BE2C (cell line): ENCODE measurements around the gene FREM2.

ENCODE experiments used
- DNase-seq: peaks from one replicate; pipeline ENCODE4 v3.0.0-alpha.2; 2020
- H3K27me3 ChIP-seq: fragments of 250-450 bp; sonication (Bioruptor Pico); 2 replicates; pipeline ENCODE4 v1.5.1; 2020; ENCODE audit warnings: mild to moderate bottlenecking
- H3K36me3 ChIP-seq: fragments of 250-450 bp; sonication (Bioruptor Pico); 2 replicates; pipeline ENCODE4 v1.5.1; 2020; ENCODE audit warnings: mild to moderate bottlenecking
- H3K4me1 ChIP-seq: fragments of 250-450 bp; sonication (Bioruptor Pico); 2 replicates; pipeline ENCODE4 v1.5.1; 2020
- H3K4me3 ChIP-seq: 2 replicates; pipeline ENCODE4 v1.5.1; 2011; ENCODE audit warnings: low read depth, low read length
- H3K9me3 ChIP-seq: fragments of 250-450 bp; sonication (Bioruptor Pico); 2 replicates; pipeline ENCODE4 v1.5.1; 2020
- TF ChIP-seq, protein P1 (sequence below): IDR thresholded peaks from 2 replicates; pipeline ENCODE4 v1.5.1; 2012; ENCODE audit warnings: mild to moderate bottlenecking, low read depth, low read length

Gene FREM2

DNA sequence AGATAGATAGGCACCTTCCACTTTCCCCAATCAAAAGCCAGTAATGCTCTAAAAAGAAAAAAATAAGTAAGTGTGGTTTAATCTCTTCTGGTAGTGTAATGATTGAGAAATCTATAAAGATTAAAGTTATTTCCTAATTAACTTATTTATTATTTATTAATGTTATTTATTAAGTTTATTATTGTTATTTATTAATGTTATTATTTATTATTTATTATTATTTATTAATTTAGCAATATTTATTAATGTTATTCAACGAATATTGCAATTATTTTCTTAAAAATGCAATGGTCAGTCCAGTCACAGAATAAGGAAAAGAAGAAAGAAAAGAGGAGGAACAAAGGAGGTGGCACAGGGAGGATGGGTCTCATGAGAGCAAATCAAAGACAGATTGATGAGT lies 100.7 kb downstream of the FREM2 start:
- Histone ChIP-seq H3K27me3 (peaks cover 4% of the 10 kb centered on the region), H3K36me3 (no peaks in the 10 kb centered on the region), H3K4me3 (no peak overlapping the region), H3K9me3 (no peaks in the 10 kb centered on the region), H3K4me1 (no peaks in the 10 kb centered on the region)
- TF ChIP-seq, protein P1, sequence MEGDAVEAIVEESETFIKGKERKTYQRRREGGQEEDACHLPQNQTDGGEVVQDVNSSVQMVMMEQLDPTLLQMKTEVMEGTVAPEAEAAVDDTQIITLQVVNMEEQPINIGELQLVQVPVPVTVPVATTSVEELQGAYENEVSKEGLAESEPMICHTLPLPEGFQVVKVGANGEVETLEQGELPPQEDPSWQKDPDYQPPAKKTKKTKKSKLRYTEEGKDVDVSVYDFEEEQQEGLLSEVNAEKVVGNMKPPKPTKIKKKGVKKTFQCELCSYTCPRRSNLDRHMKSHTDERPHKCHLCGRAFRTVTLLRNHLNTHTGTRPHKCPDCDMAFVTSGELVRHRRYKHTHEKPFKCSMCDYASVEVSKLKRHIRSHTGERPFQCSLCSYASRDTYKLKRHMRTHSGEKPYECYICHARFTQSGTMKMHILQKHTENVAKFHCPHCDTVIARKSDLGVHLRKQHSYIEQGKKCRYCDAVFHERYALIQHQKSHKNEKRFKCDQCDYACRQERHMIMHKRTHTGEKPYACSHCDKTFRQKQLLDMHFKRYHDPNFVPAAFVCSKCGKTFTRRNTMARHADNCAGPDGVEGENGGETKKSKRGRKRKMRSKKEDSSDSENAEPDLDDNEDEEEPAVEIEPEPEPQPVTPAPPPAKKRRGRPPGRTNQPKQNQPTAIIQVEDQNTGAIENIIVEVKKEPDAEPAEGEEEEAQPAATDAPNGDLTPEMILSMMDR: no peak
- no peak for DNase-seq

DNA sequence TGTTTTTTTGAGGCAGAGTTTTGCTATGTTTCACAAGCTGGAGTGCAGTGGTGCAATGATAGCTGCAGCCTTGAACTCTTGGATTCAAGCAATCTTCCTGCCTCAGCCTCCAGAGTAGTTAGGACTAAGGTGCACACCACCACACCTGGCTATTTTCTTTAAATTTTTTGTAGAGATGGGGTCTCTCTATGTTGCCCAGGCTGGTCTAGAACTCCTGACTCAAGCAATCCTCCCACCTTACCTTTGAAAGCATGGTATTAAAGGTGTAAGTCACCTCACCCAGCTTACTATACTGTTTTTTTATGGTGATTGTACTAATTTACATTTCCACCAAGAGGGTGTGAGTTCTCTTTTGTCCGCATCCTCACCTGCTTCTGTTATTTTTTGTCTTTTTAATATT lies 110.0 kb downstream of the FREM2 start:
- H3K4me3 ChIP-seq: no peak overlapping the region
- TF ChIP-seq, protein P1: no peak

DNA sequence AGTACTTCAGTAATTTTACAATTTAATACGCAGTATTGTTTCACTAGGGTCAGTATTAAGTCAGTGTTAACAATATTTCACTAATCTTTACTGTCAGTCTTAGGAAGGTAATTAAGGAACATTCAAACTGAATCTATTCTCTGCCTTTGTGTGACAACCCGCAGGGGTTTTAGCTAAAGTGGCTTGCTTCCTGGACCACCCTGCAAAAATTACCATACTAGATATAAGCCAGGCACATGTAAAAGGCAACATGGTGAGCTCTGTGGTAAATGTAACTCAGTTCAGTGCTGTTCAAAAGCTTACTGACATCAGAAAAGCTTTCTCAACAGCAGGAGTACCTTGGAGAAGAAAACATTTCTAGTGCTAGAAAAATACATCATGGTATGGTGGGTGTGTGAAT lies 116.7 kb downstream of the FREM2 start:
- DNase-seq: no peak
- Histone ChIP-seq H3K4me3 (no peak overlapping the region), H3K27me3 (no peaks in the 10 kb centered on the region), H3K4me1 (no peaks in the 10 kb centered on the region), H3K36me3 (no peaks in the 10 kb centered on the region), H3K9me3 (no peaks in the 10 kb centered on the region)
- TF ChIP-seq, protein P1: no peak

More for the DNA sequence above, 110.0 kb downstream of the FREM2 start:
- no peak for DNase-seq
- no peaks in the 10 kb centered on the region for H3K36me3 ChIP-seq
- no peaks in the 10 kb centered on the region for H3K27me3 ChIP-seq
- H3K9me3 ChIP-seq: no peaks in the 10 kb centered on the region
- no peaks in the 10 kb centered on the region for H3K4me1 ChIP-seq

DNA sequence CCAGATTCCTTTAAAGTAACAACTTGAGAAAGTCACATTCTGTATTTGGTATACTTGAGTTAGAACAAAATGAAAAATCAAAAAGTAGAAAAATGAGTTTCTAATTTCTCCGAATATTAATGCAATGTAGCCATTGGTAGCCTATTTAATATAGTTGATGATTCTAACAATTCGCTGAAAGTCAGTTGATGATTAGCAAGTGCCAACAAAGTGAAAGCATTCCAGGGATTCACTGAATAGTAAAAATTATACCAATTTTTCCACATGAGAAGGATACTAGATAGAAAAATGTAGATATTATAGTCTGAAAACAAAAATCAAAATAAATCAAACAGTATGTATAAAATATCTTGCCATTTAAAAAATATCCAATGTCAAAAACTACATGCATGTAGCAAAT lies 117.2 kb downstream of the FREM2 start:
- no peak for DNase-seq
- Histone ChIP-seq H3K4me1 (no peaks in the 10 kb centered on the region), H3K36me3 (no peaks in the 10 kb centered on the region), H3K27me3 (no peaks in the 10 kb centered on the region), H3K9me3 (no peaks in the 10 kb centered on the region), H3K4me3 (no peak overlapping the region)
- TF ChIP-seq, protein P1: no peak

DNA sequence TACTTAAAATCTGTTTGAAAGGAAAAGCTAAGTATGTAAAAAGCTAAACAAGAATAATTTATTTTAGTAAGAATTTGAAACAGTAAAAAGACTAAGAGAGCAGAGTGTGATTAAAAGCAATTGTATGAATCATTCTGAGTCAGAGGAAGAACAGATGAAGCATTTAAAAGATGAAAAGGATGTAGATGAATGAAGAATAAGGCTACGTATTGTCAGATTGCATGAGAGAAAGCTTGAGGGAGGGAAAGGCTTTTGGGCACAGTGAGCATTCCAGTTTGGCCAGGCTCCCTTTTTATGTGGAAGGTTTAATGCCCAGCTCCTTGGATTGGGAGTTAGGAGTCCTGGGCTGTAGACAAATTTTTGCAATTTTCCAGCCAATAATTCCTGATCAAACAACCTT lies 117.7 kb downstream of the FREM2 start:
- H3K4me3 ChIP-seq: no peak overlapping the region
- no peaks in the 10 kb centered on the region for H3K27me3 ChIP-seq
- TF ChIP-seq, protein P1: no peak
- H3K9me3 ChIP-seq: no peaks in the 10 kb centered on the region
- no peak for DNase-seq
- H3K4me1 ChIP-seq: no peaks in the 10 kb centered on the region
- no peaks in the 10 kb centered on the region for H3K36me3 ChIP-seq

DNA sequence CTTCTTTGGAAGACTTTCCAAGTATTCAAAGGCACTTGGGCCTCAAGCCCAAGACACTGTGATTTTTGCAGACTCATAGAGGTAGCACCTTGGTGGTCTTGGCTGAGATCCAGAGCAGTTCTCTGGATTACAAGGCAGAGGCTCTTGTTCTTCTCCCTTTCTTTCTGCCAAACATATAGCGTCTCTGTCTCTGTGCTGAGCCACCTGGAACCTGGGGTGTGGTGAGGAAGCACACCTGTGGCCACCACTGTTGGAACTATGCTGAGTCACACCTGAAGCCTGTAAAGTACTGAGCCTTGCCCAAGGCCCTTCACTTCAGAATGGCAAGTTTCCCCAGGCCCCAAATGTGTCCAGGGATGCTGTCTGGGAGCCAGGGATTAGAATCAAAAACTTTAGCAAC lies 127.5 kb downstream of the FREM2 start:
- H3K4me3 ChIP-seq: no peak overlapping the region
- no peaks in the 10 kb centered on the region for H3K9me3 ChIP-seq
- DNase-seq: no peak
- H3K4me1 ChIP-seq: no peaks in the 10 kb centered on the region
- no peaks in the 10 kb centered on the region for H3K36me3 ChIP-seq
- no peaks in the 10 kb centered on the region for H3K27me3 ChIP-seq
- TF ChIP-seq, protein P1: no peak
